HG02759 (cell line): Measurements from ENCODE around the gene FBXO30.
A peak's percentile ranks its signal among the peaks of the same experiment; 100 is the strongest.

Experiments used
- ATAC-seq: cut with Tn5 transposase; IDR thresholded peaks from one replicate; pipeline ENCODE4 v1.9.1; 2021; ENCODE audit warnings: mild to moderate bottlenecking, moderate library complexity; ENCODE audit not compliant: unreplicated experiment

FBXO30 gene

DNA sequence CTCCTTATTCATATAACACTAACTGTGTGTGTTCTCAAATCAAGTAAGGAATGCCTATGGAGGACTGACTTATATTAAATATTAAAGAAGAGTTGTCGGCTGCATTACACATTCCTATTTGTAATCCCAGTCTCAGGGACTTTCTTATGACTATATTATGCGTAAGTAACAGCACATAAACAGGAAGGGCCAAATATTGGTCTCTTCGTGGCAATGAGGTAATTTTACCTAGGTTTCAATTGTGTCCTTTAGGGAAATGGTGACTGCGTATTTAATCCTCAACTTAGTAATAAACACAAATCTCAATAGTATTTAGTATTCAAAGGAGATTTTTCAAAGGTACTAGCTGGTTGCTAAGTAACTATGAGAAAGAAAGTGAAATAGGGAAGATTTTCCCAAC is 56.5 kb downstream of the FBXO30 start:
- ATAC-seq: no peak

DNA sequence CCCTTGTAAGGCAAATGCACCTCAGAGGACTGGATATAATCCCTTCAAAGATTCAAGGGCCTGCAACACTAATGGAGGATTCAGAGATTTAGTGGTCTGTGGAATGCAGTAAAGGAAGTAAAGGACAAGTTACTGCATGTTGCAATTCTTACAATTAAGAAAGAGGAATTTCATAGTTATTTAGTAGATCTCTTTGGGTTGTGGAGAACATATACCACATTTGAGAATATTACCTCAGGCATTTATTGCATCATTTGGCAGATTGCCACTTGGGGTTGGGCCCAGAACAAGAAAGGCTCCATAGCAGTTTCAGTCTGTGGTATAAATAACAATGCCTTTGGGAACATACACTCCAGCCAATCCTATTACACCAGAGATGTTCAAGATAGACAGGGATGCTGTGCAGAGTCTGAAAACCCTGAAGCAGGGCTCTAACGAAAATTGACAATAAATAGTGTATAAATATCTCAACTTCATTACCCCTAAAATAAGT is 58.4 kb downstream of the FBXO30 start:
- ATAC-seq: no peak

DNA sequence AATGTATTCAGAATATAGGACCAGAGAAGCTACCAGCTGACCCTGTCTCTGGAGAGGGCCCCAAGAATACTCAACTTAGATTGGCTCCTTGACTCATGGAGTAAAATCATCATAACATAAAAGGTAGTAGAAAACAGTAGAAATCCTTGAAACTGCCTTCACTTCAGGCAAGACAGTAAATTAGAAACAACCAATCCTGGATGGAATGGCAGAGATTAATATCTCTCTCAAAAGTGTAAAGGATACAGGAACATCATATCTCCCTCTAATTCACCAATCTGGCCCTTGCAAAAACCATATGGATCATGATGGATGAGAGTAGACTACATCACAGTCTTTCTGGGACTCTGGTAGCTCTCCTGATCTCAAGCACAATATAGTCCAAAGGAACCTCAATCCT is 58.9 kb downstream of the FBXO30 start:
- ATAC-seq: no peak

DNA sequence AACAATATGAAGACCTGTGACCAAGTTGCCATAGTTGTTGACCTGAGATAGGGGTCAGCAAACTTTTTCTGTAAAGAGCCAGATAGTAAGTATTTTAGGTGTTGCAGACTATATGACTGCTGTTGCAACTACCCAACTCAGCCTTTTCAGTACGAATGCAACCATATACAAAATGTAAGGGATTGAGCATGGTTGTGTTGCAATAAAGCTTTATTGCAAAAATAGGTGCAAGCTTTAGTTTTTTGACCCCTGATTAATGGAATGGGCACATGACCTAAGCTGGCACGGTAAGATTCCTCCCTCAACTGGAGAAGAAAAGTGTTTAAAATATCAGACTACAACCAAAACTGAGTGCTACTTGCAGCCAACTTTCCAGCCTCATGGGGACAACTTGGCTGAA is 62.0 kb downstream of the FBXO30 start:
- no peak for ATAC-seq

DNA sequence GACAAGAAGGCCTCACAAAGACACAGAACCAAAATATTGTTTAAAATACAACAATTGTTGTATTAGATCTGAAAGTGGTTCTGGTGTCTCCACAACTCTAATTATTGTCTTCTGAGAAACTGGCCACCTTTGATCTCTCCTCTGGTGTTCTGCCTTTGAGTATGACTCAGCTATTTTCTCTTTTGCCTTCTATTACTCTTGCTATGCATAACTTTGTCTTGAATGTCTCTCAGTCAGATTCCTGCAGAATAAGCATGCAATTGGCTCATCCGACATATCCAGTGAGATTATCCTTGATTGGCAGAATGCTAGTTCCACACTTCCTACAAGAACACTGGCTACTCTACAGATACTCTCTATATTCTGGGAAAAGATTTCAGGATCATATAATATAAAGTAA is 65.0 kb downstream of the FBXO30 start:
- peak; percentile 80 for ATAC-seq

DNA sequence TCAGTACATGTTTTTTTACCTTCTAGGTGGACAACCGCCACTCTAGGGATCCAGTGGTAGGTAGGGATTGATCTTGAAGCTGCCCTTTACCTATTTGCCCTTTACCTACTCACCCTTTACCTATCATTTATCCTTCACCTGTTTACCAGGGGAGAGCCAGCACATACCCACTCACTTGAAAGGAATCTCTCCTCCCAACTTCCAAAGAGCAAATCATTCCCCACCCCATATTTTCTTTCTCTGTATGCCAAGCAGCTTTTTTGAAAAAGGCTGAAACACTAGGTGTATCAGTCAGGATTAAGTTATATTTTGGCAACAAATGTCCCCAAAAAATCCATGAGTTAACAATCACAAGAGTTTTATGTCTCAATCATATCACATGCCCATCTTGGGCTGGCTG is 68.7 kb downstream of the FBXO30 start:
- ATAC-seq: no peak

DNA sequence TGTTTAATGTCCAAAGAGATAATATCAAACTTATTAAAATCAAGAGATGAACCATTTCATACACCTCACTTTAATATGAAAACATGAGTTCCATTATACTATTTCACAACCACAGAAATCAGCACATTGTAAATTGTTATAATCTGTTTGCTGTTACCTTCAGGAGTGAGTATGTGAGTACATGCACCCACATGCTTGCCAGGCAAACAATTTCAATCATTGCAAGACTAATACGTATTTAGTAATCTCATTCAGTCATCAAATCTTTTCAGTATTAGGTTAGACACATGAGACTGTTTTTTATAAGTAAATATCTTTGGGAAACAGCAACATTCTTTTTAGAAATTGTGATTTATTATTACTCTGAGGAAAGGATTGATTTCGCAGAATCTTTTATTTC is 70.0 kb downstream of the FBXO30 start:
- ATAC-seq: no peak
